CD4-positive, CD25-positive, alpha-beta regulatory T cell (primary cell): ENCODE data around the gene ZNRF2. TPM values are rescaled to one million over a fixed set of nuclear protein-coding genes. Genes with fewer than 3 reads are reported as not detected.
A peak's percentile ranks its signal among the peaks of the same experiment; 100 is the strongest.

Experiments used
- ATAC-seq, 2 donors: fragments of 150-1000 bp; cut with Tn5 transposase; one replicate each; pipeline ENCODE4 v1.10.0; 2021; ENCODE audit warnings: low read depth in 2 of 2, moderate number of reproducible peaks in 2 of 2, moderate library complexity in 1 of 2
- DNase-seq, 3 donors: peaks; one replicate each; pipeline versions ENCODE4 v3.0.0 to v3.0.0-alpha.2; 2012 to 2022; ENCODE audit warnings: mixed read lengths in 1 of 3
- H3K27ac ChIP-seq: one replicate; pipeline ENCODE4 v1.7.0; 2013; ENCODE audit warnings: mild to moderate bottlenecking, low read length; ENCODE audit not compliant: insufficient read depth, poor library complexity, severe bottlenecking
- H3K27me3 ChIP-seq: one replicate; pipeline ENCODE4 v1.7.0; 2013; ENCODE audit warnings: low read length; ENCODE audit not compliant: control insufficient read depth, insufficient read depth
- H3K36me3 ChIP-seq: one replicate; pipeline ENCODE4 v1.7.0; 2013; ENCODE audit warnings: mild to moderate bottlenecking, low read length, moderate library complexity; ENCODE audit not compliant: control insufficient read depth, insufficient read depth
- H3K4me1 ChIP-seq: 2 replicates; pipeline ENCODE4 v1.7.0; 2013; ENCODE audit warnings: mild to moderate bottlenecking, low read length; ENCODE audit not compliant: insufficient read depth, control insufficient read depth, poor library complexity, severe bottlenecking
- H3K4me3 ChIP-seq: one replicate; pipeline ENCODE4 v1.7.0; 2013; ENCODE audit warnings: low read depth, mild to moderate bottlenecking, low read length, moderate library complexity
- H3K9me3 ChIP-seq, 2 experiments: 1 replicate in 1 of 2; 2 replicates in 1 of 2; pipeline ENCODE4 v1.7.0; 2013; ENCODE audit warnings: low read length in 2 of 2, mild to moderate bottlenecking in 1 of 2, moderate library complexity in 1 of 2; ENCODE audit not compliant: control insufficient read depth in 2 of 2
- H3K27ac Mint-ChIP-seq, 3 donors: one replicate each; pipeline ENCODE4 v1.8.0; 2020 to 2022; ENCODE audit warnings: mild to moderate bottlenecking in 3 of 3, mixed read lengths in 3 of 3, moderate library complexity in 2 of 3
- H3K27me3 Mint-ChIP-seq: one replicate; pipeline ENCODE4 v1.8.0; 2022; ENCODE audit warnings: mild to moderate bottlenecking, mixed read lengths
- H3K36me3 Mint-ChIP-seq: one replicate; pipeline ENCODE4 v1.8.0; 2020; ENCODE audit warnings: mixed read lengths
- H3K4me1 Mint-ChIP-seq, 4 donors: one replicate each; pipeline ENCODE4 v1.8.0; 2020 to 2022; ENCODE audit warnings: mixed read lengths in 4 of 4, mild to moderate bottlenecking in 1 of 4
- H3K4me3 Mint-ChIP-seq, 4 donors: one replicate each; pipeline ENCODE4 v1.8.0; 2020 to 2022; ENCODE audit warnings: mild to moderate bottlenecking in 4 of 4, mixed read lengths in 4 of 4, moderate library complexity in 3 of 4
- H3K9me3 Mint-ChIP-seq, 7 donors: one replicate each; pipeline ENCODE4 v1.8.0; 2020 to 2022; ENCODE audit warnings: mixed read lengths in 7 of 7, mild to moderate bottlenecking in 3 of 7, moderate library complexity in 2 of 7
- polyA plus RNA-seq, 4 donors: library from polyadenylated mRNA; unstranded; fragments of 300-500 nt; fragmentation: Illumina TruSeq; gene quantifications; one replicate each; pipeline ENCODE4 v1.2.3, GENCODE V29; 2021
- total RNA-seq: library from RNA; stranded (reverse); gene quantifications from one replicate; pipeline ENCODE4 v1.2.3, GENCODE V29; 2022

ZNRF2 gene
- total and polyA plus RNA-seq, 5 donors from 2014 or later: 2.1 to 53.1 (median 6.1) TPM

GRCh38 chr7:30363778-30364563, 79.6 kb downstream of the ZNRF2 start:
- Histone ChIP-seq H3K9me3 (no peaks in the 10 kb centered on the region), H3K4me1 (no peaks in the 10 kb centered on the region), H3K27ac (no peak overlapping the region), H3K27me3 (no peaks in the 10 kb centered on the region), H3K4me3 (no peak overlapping the region), H3K36me3 (peaks cover 10% of the 10 kb centered on the region)
- H3K27ac Mint-ChIP-seq: no peak overlapping the region
- peaks cover 21% of the 10 kb centered on the region for H3K36me3 Mint-ChIP-seq
- no peak for ATAC-seq
- H3K9me3 Mint-ChIP-seq: no peaks in the 10 kb centered on the region
- no peaks in the 10 kb centered on the region for H3K27me3 Mint-ChIP-seq
- peaks cover 11 to 37% (median 25%) of the 10 kb centered on the region in 4 donors for H3K4me1 Mint-ChIP-seq
- DNase-seq: no peak
- H3K4me3 Mint-ChIP-seq: no peak overlapping the region

- H3K9me3 Mint-ChIP-seq: no peaks in the 10 kb centered on the region
Measured at GRCh38 chr7:30364773-30365172, 80.4 kb downstream of the ZNRF2 start.

GRCh38 chr7:30365621-30366020, 81.2 kb downstream of the ZNRF2 start:
- Histone ChIP-seq H3K27ac (no peak overlapping the region), H3K9me3 (no peaks in the 10 kb centered on the region), H3K4me3 (no peak overlapping the region), H3K36me3 (peaks cover 9% of the 10 kb centered on the region), H3K4me1 (no peaks in the 10 kb centered on the region), H3K27me3 (no peaks in the 10 kb centered on the region)
- Mint-ChIP-seq H3K27ac (no peak overlapping the region), H3K9me3 (no peaks in the 10 kb centered on the region), H3K27me3 (no peaks in the 10 kb centered on the region), H3K4me3 (no peak overlapping the region), H3K4me1 (peaks cover 11 to 40% (median 25%) of the 10 kb centered on the region in 4 donors), H3K36me3 (peaks cover 21% of the 10 kb centered on the region)
- DNase-seq (no peak), ATAC-seq (no peak)

More at GRCh38 chr7:30364773-30365172, 80.4 kb downstream of the ZNRF2 start:
- Histone ChIP-seq H3K27ac (no peak overlapping the region), H3K4me1 (no peaks in the 10 kb centered on the region), H3K4me3 (no peak overlapping the region), H3K36me3 (peaks cover 8% of the 10 kb centered on the region), H3K27me3 (no peaks in the 10 kb centered on the region), H3K9me3 (no peaks in the 10 kb centered on the region)
- Mint-ChIP-seq H3K27me3 (no peaks in the 10 kb centered on the region), H3K36me3 (peaks cover 21% of the 10 kb centered on the region), H3K4me1 (peaks cover 11 to 32% (median 24%) of the 10 kb centered on the region in 4 donors), H3K27ac (no peak overlapping the region), H3K4me3 (no peak overlapping the region)
- ATAC-seq (no peak), DNase-seq (no peak)

- no peak for ATAC-seq
- Histone ChIP-seq H3K27me3 (no peaks in the 10 kb centered on the region), H3K9me3 (no peaks in the 10 kb centered on the region), H3K27ac (no peak overlapping the region), H3K36me3 (peaks cover 14% of the 10 kb centered on the region), H3K4me3 (no peak overlapping the region), H3K4me1 (no peaks in the 10 kb centered on the region)
- no peaks in the 10 kb centered on the region for H3K9me3 Mint-ChIP-seq
- H3K36me3 Mint-ChIP-seq: peaks cover 17% of the 10 kb centered on the region
- H3K4me1 Mint-ChIP-seq: peaks cover 7 to 33% (median 19%) of the 10 kb centered on the region in 4 donors
- no peak overlapping the region for H3K27ac Mint-ChIP-seq
- H3K4me3 Mint-ChIP-seq: no peak overlapping the region
- H3K27me3 Mint-ChIP-seq: no peaks in the 10 kb centered on the region
- no peak for DNase-seq
Measured at GRCh38 chr7:30366606-30367005, 82.2 kb downstream of the ZNRF2 start.

GRCh38 chr7:30367561-30367960, 83.2 kb downstream of the ZNRF2 start:
- peaks cover 19% of the 10 kb centered on the region for H3K36me3 ChIP-seq
- no peak for DNase-seq
- no peaks in the 10 kb centered on the region for H3K9me3 ChIP-seq
- no peak overlapping the region for H3K4me3 ChIP-seq
- Mint-ChIP-seq H3K4me1 (peaks cover 7 to 33% (median 19%) of the 10 kb centered on the region in 4 donors), H3K9me3 (no peaks in the 10 kb centered on the region), H3K36me3 (peaks cover 20% of the 10 kb centered on the region), H3K27me3 (no peaks in the 10 kb centered on the region), H3K4me3 (no peak overlapping the region), H3K27ac (no peak overlapping the region)
- no peaks in the 10 kb centered on the region for H3K27me3 ChIP-seq
- ATAC-seq: no peak
- H3K4me1 ChIP-seq: no peaks in the 10 kb centered on the region
- no peak overlapping the region for H3K27ac ChIP-seq

- no peak overlapping the region for H3K4me3 Mint-ChIP-seq
- Histone ChIP-seq H3K27me3 (no peaks in the 10 kb centered on the region), H3K36me3 (peaks cover 19% of the 10 kb centered on the region), H3K9me3 (no peaks in the 10 kb centered on the region), H3K4me3 (no peak overlapping the region), H3K4me1 (no peaks in the 10 kb centered on the region), H3K27ac (no peak overlapping the region)
- no peaks in the 10 kb centered on the region for H3K9me3 Mint-ChIP-seq
- H3K27ac Mint-ChIP-seq: no peak overlapping the region
- H3K27me3 Mint-ChIP-seq: no peaks in the 10 kb centered on the region
- DNase-seq: no peak
- ATAC-seq: no peak
- peaks cover 7 to 32% (median 9%) of the 10 kb centered on the region in 4 donors for H3K4me1 Mint-ChIP-seq
- peaks cover 17% of the 10 kb centered on the region for H3K36me3 Mint-ChIP-seq
Measured at GRCh38 chr7:30369879-30370278, 85.5 kb downstream of the ZNRF2 start.

- Histone ChIP-seq H3K9me3 (no peaks in the 10 kb centered on the region), H3K27ac (no peak overlapping the region), H3K4me1 (no peaks in the 10 kb centered on the region), H3K4me3 (no peak overlapping the region), H3K27me3 (no peaks in the 10 kb centered on the region), H3K36me3 (peaks cover 16% of the 10 kb centered on the region)
- Mint-ChIP-seq H3K4me3 (peak overlapping the region in 1 of 4 donors; percentile 40), H3K36me3 (peaks cover 7% of the 10 kb centered on the region), H3K27ac (peak overlapping the region in 1 of 3 donors; percentile 38), H3K9me3 (no peaks in the 10 kb centered on the region), H3K27me3 (no peaks in the 10 kb centered on the region), H3K4me1 (peaks cover 7 to 20% (median 7%) of the 10 kb centered on the region in 4 donors)
- ATAC-seq: no peak
- no peak for DNase-seq
Measured at GRCh38 chr7:30371321-30371720, 86.9 kb downstream of the ZNRF2 start.

- Histone ChIP-seq H3K27me3 (no peaks in the 10 kb centered on the region), H3K9me3 (no peaks in the 10 kb centered on the region), H3K4me3 (no peak overlapping the region), H3K27ac (no peak overlapping the region), H3K36me3 (no peaks in the 10 kb centered on the region), H3K4me1 (no peaks in the 10 kb centered on the region)
- Mint-ChIP-seq H3K27me3 (no peaks in the 10 kb centered on the region), H3K9me3 (peaks cover 0 to 6% (median 0%) of the 10 kb centered on the region in 7 donors), H3K27ac (no peak overlapping the region), H3K4me3 (no peak overlapping the region), H3K36me3 (no peaks in the 10 kb centered on the region), H3K4me1 (peaks cover 2 to 10% (median 8%) of the 10 kb centered on the region in 4 donors)
- no peak for DNase-seq
- no peak for ATAC-seq
Measured at GRCh38 chr7:30378275-30378674, 93.9 kb downstream of the ZNRF2 start.
